Gastroesophageal sphincter (tissue), 4 donors: Measurements from ENCODE around the gene BEGAIN. TPM values are rescaled to one million over a fixed set of nuclear protein-coding genes. Genes with fewer than 3 reads are reported as not detected.

Source experiments
- ATAC-seq: fragments of 150-250 bp; one replicate; pipeline ENCODE4 v1.9.1; 2016; ENCODE audit warnings: mild to moderate bottlenecking, moderate library complexity
- H3K27ac ChIP-seq, 4 donors: fragments of 200-600 bp; sonication (generic) in 3 of 4; 1 replicate in 3 of 4; 2 replicates in 1 of 4; pipeline ENCODE4 v1.5.1; 2016 to 2019
- H3K27me3 ChIP-seq: fragments of 200-600 bp; sonication (generic); one replicate; pipeline ENCODE4 v1.5.1; 2019
- H3K36me3 ChIP-seq, 2 donors: fragments of 200-600 bp; sonication (generic); one replicate each; pipeline ENCODE4 v1.5.1; 2019; ENCODE audit warnings: control low read depth in 1 of 2
- H3K4me1 ChIP-seq, 3 donors: fragments of 200-600 bp; sonication (generic); 1 replicate in 2 of 3; 2 replicates in 1 of 3; pipeline ENCODE4 v1.5.1; 2016 to 2019; ENCODE audit warnings: control low read depth in 2 of 3
- H3K4me3 ChIP-seq, 2 donors: fragments of 200-600 bp; sonication (generic); one replicate each; pipeline ENCODE4 v1.5.1; 2019; ENCODE audit warnings: mild to moderate bottlenecking in 1 of 2, moderate library complexity in 1 of 2
- H3K9me3 ChIP-seq, 3 donors: fragments of 200-600 bp; sonication (generic); one replicate each; pipeline ENCODE4 v1.5.1; 2017 to 2019; ENCODE audit warnings: control low read depth in 2 of 3
- EP300 ChIP-seq: sonication (generic); formaldehyde crosslinking; IDR thresholded peaks from one replicate; pipeline ENCODE4 v1.6.1; 2017; ENCODE audit warnings: antibody characterized with exemption, mild to moderate bottlenecking
- POLR2A ChIP-seq, 2 donors: fragments of 450-650 bp; IDR thresholded peaks; one replicate each; pipeline ENCODE4 v1.6.1; 2017; ENCODE audit warnings: antibody characterized with exemption in 2 of 2, mild to moderate bottlenecking in 2 of 2, moderate library complexity in 1 of 2
- POLR2AphosphoS5 ChIP-seq: sonication (generic); formaldehyde crosslinking; IDR thresholded peaks from one replicate; pipeline ENCODE4 v1.6.1; 2017; ENCODE audit warnings: antibody characterized with exemption
- WGBS, 2 donors: methylation state at CpG; one replicate each; pipeline ENCODE4 v1.1.5; 2018; ENCODE audit warnings: low coverage in 1 of 2; 5-methylcytosine and 5-hydroxymethylcytosine counted together
- total RNA-seq, 4 donors: library from RNA; depleted of rRNA; stranded (reverse); fragments of >200 nt; gene quantifications; one replicate each; pipeline ENCODE4 v1.1.0, GENCODE V29; 2016
- TF ChIP-seq, protein P1 (sequence below), 4 experiments: fragments of 200-600 bp in 2 of 4; fragments of 450-650 bp in 2 of 4; sonication (generic) in 1 of 4; IDR thresholded peaks; one replicate each; pipeline ENCODE4 v1.5.1; 2017 to 2019; ENCODE audit warnings: antibody characterized with exemption in 4 of 4, mild to moderate bottlenecking in 2 of 4, moderate library complexity in 2 of 4

The BEGAIN gene
- total RNA-seq, 4 donors from 2014 or later = 3.9 to 5.6 (median 4.2) TPM

GRCh38 chr14:100568998-100569733 lies 18.1 kb downstream of the BEGAIN start:
- TF ChIP-seq POLR2A (IDR thresholded peaks at IDR 0.05) (no peak), POLR2AphosphoS5 (no peak), EP300 (no peak)
- TF ChIP-seq, protein P1, sequence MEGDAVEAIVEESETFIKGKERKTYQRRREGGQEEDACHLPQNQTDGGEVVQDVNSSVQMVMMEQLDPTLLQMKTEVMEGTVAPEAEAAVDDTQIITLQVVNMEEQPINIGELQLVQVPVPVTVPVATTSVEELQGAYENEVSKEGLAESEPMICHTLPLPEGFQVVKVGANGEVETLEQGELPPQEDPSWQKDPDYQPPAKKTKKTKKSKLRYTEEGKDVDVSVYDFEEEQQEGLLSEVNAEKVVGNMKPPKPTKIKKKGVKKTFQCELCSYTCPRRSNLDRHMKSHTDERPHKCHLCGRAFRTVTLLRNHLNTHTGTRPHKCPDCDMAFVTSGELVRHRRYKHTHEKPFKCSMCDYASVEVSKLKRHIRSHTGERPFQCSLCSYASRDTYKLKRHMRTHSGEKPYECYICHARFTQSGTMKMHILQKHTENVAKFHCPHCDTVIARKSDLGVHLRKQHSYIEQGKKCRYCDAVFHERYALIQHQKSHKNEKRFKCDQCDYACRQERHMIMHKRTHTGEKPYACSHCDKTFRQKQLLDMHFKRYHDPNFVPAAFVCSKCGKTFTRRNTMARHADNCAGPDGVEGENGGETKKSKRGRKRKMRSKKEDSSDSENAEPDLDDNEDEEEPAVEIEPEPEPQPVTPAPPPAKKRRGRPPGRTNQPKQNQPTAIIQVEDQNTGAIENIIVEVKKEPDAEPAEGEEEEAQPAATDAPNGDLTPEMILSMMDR (IDR thresholded peaks at IDR 0.05) = no peak
- 7% methylated on average over 12 of the region's 45 CpGs; no CpG with 5 or more reads in 1 of the 2 donors for WGBS, 2 donors
- peak overlapping the region in 2 of 4 donors; percentile 30 to 64 for H3K27ac ChIP-seq
- peak overlapping the region; percentile 57 to 69 for H3K4me3 ChIP-seq
- peaks cover 88% of the 10 kb centered on the region for H3K27me3 ChIP-seq
- H3K36me3 ChIP-seq = no peaks in the 10 kb centered on the region
- no peaks in the 10 kb centered on the region for H3K9me3 ChIP-seq
- ATAC-seq = peak; percentile 39
- peaks cover 0 to 37% (median 10%) of the 10 kb centered on the region in 3 donors for H3K4me1 ChIP-seq

GRCh38 chr14:100568164-100568997 lies 18.8 kb downstream of the BEGAIN start:
- peaks cover 0 to 37% (median 10%) of the 10 kb centered on the region in 3 donors for H3K4me1 ChIP-seq
- no peak for ATAC-seq
- no peaks in the 10 kb centered on the region for H3K36me3 ChIP-seq
- H3K4me3 ChIP-seq = peak overlapping the region; percentile 57 to 69
- no peaks in the 10 kb centered on the region for H3K9me3 ChIP-seq
- peak overlapping the region in 2 of 4 donors; percentile 30 to 64 for H3K27ac ChIP-seq
- H3K27me3 ChIP-seq = peaks cover 80% of the 10 kb centered on the region
- TF ChIP-seq POLR2A (IDR thresholded peaks at IDR 0.05) (no peak), EP300 (no peak)
- 0% methylated on average over 1 of the region's 100 CpGs; no CpG with 5 or more reads in 1 of the 2 donors for WGBS, 2 donors

DNA sequence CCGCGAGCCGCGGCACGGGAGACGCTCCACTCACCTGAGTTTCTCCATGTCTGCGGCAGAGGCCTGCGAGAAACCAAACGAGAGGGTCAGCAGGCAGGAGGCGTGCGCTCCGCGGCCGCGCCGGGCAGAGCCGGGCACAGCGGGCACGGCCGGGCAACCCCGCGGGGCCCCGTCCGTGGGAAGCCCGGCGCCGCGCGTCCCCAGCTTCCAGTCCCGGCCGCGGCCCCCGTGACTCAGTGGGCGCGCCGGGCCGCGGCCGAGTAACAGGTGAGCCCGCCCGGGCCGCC lies 19.4 kb downstream of the BEGAIN start:
- H3K27me3 ChIP-seq = peaks cover 75% of the 10 kb centered on the region
- no peak for ATAC-seq
- H3K4me1 ChIP-seq = peaks cover 0 to 37% (median 10%) of the 10 kb centered on the region in 3 donors
- no peaks in the 10 kb centered on the region for H3K9me3 ChIP-seq
- no peak for TF ChIP-seq POLR2AphosphoS5
- no peak for TF ChIP-seq POLR2A (IDR thresholded peaks at IDR 0.05)
- no peak for TF ChIP-seq EP300
- TF ChIP-seq, protein P1 (IDR thresholded peaks at IDR 0.05) = no peak
- no peaks in the 10 kb centered on the region for H3K36me3 ChIP-seq
- peak overlapping the region; percentile 57 to 69 for H3K4me3 ChIP-seq
- H3K27ac ChIP-seq = peak overlapping the region in 1 of 4 donors; percentile 17
- WGBS, 2 donors = no CpG with 5 or more reads among the region's 42 CpGs

GRCh38 chr14:100567009-100567876 lies 20.0 kb downstream of the BEGAIN start:
- no peak for ATAC-seq
- Histone ChIP-seq H3K4me3 (peak overlapping the region; percentile 57 to 69), H3K4me1 (peaks cover 0 to 37% (median 10%) of the 10 kb centered on the region in 3 donors), H3K27me3 (peaks cover 69% of the 10 kb centered on the region), H3K36me3 (no peaks in the 10 kb centered on the region), H3K9me3 (no peaks in the 10 kb centered on the region), H3K27ac (peak overlapping the region in 2 of 4 donors; percentile 17 to 38)
- WGBS, 2 donors = 0 to 19% methylated on average over 4 to 8 of the region's 70 CpGs
- TF ChIP-seq, protein P1 (IDR thresholded peaks at IDR 0.05) = no peak

GRCh38 chr14:100566586-100566985 lies 20.6 kb downstream of the BEGAIN start:
- H3K36me3 ChIP-seq = no peaks in the 10 kb centered on the region
- H3K4me3 ChIP-seq = peak overlapping the region in 1 of 2 donors; percentile 69
- no peak for ATAC-seq
- TF ChIP-seq EP300 (no peak), POLR2A (IDR thresholded peaks at IDR 0.05) (no peak), POLR2AphosphoS5 (no peak)
- TF ChIP-seq, protein P1 (IDR thresholded peaks at IDR 0.05) = no peak
- no peak overlapping the region for H3K27ac ChIP-seq
- no peaks in the 10 kb centered on the region for H3K9me3 ChIP-seq
- no CpG with 5 or more reads among the region's 4 CpGs for WGBS, 2 donors
- H3K4me1 ChIP-seq = peaks cover 0 to 37% (median 10%) of the 10 kb centered on the region in 3 donors
- peaks cover 62% of the 10 kb centered on the region for H3K27me3 ChIP-seq
